Calu3 (cell line): ENCODE results near the gene RCSD1. TPM values are rescaled to one million over a fixed set of nuclear protein-coding genes. Genes with fewer than 3 reads are reported as not detected.

ENCODE experiments used
- BruUV-seq: library from RNA; stranded (reverse); fragments of 400-500 nt; replicated peaks from 2 replicates; lab custom pipeline; 2021; lab: Mats Ljungman, UMichigan
- CTCF ChIA-PET: fragments of 300-600 bp; sonication (Branson Sonifier 250); formaldehyde crosslinking; loops from one replicate; lab custom pipeline; 2022; ENCODE audit warnings: antibody characterized with exemption; lab: Charles Lee
- DNase-seq: peaks from one replicate; pipeline ENCODE4 v3.0.0; 2022
- H3K27ac Mint-ChIP-seq: one replicate; pipeline ENCODE4 v1.8.0; 2022; ENCODE audit warnings: mixed read lengths; ENCODE audit not compliant: unreplicated experiment
- H3K27me3 Mint-ChIP-seq: one replicate; pipeline ENCODE4 v1.8.0; 2022; ENCODE audit warnings: mixed read lengths; ENCODE audit not compliant: unreplicated experiment
- H3K36me3 Mint-ChIP-seq: one replicate; pipeline ENCODE4 v1.8.0; 2022; ENCODE audit warnings: mild to moderate bottlenecking, moderate library complexity, mixed read lengths; ENCODE audit not compliant: insufficient read depth, unreplicated experiment
- H3K4me1 Mint-ChIP-seq: one replicate; pipeline ENCODE4 v1.8.0; 2022; ENCODE audit warnings: mild to moderate bottlenecking, low read depth, mixed read lengths; ENCODE audit not compliant: unreplicated experiment
- H3K4me3 Mint-ChIP-seq: one replicate; pipeline ENCODE4 v1.8.0; 2022; ENCODE audit warnings: mild to moderate bottlenecking, low read depth, moderate library complexity, mixed read lengths; ENCODE audit not compliant: unreplicated experiment
- H3K9me3 Mint-ChIP-seq: one replicate; pipeline ENCODE4 v1.8.0; 2022; ENCODE audit warnings: low read depth, mixed read lengths; ENCODE audit not compliant: unreplicated experiment
- CTCF ChIP-seq: fragments of 200-600 bp; IDR thresholded peaks from one replicate; pipeline ENCODE4 v1.8.0; 2022; ENCODE audit warnings: antibody characterized with exemption; ENCODE audit not compliant: unreplicated experiment
- intact Hi-C: fragments of 100-400 bp; cut with micrococcal nuclease; formaldehyde crosslinking; loops from one replicate; pipeline ENCODE4 v1.10.0; 2022; ENCODE audit not compliant: unreplicated experiment
- total RNA-seq: library from RNA; stranded (reverse); gene quantifications from 2 replicates; pipeline ENCODE4 v1.2.3, GENCODE V29; 2022

Gene RCSD1
- total RNA-seq, 1 experiment from 2014 or later = not detected

DNA sequence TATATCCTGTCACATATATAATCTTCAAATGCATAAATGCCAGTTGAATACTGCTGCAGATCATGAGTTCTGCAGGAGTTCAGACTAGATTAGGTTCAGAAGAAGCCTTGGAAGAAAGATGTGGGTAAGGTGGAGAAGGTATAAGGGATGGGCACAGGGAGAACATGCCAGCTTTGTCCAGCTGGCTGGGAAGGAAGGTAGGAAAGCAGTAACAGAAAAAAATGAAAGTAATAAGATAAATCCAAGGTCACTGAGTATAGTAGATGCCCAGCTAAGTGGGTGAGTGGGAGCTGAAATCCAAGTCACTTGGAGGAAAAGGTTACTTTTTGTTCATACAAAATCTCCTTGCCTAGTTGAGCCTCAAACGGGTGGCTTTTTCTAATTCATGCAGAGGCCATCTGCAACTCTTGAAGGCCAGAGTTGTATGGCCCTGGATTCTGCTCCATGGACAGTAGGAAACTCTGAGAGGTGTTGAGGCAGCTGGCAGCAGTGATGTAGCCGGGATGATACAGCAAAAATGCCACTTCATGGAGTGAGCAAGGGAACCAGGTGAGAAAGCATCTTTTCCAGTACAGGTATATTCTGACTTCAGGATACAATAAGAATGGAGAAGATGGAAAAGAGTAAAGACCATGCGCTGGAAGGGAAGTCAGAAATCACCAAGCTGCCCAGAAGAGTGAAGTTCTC is 3.4 kb downstream of the RCSD1 start:
- Mint-ChIP-seq H3K4me3 (no peak overlapping the region), H3K36me3 (no peaks in the 10 kb centered on the region), H3K4me1 (peaks cover 8% of the 10 kb centered on the region), H3K9me3 (no peaks in the 10 kb centered on the region), H3K27ac (no peak overlapping the region), H3K27me3 (peaks cover 91% of the 10 kb centered on the region)
- no peak for TF ChIP-seq CTCF
- no peak for DNase-seq
- no TSS peak for BruUV-seq
- CTCF ChIA-PET = no interaction called here
- intact Hi-C loops = no loop called here

DNA sequence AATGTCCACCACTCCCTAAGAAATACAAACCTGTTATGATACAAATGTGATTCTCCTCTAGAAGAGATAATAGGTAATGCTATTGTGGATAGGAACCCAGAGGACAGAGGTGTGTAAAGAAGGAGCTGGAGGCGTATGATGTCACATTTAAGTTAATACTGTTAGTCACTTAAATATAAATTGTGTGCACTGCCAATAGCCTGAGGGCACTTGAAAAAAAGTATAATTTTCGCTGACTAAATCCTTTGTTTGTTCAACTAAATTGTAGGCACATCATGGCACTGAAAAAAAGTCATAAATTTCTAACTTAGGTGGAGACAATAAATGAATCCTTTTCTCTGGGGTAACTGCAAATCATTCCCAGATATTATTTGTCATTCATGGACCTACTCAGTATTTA is 4.4 kb downstream of the RCSD1 start:
- peaks cover 93% of the 10 kb centered on the region for H3K27me3 Mint-ChIP-seq
- no TSS peak for BruUV-seq
- H3K4me3 Mint-ChIP-seq = no peak overlapping the region
- H3K36me3 Mint-ChIP-seq = no peaks in the 10 kb centered on the region
- H3K27ac Mint-ChIP-seq = no peak overlapping the region
- TF ChIP-seq CTCF = no peak
- peaks cover 6% of the 10 kb centered on the region for H3K4me1 Mint-ChIP-seq
- CTCF ChIA-PET = no interaction called here
- intact Hi-C loops = no loop called here
- DNase-seq = no peak
- H3K9me3 Mint-ChIP-seq = no peaks in the 10 kb centered on the region

- Mint-ChIP-seq H3K27me3 (peaks cover 93% of the 10 kb centered on the region), H3K27ac (no peak overlapping the region), H3K9me3 (no peaks in the 10 kb centered on the region), H3K4me3 (no peak overlapping the region), H3K4me1 (no peaks in the 10 kb centered on the region), H3K36me3 (no peaks in the 10 kb centered on the region)
- intact Hi-C loops = no loop called here
- no peak for TF ChIP-seq CTCF
- CTCF ChIA-PET = interaction anchor here (0.7 kb wide), 1 partner anchor 1436 kb away, joined by 4 read pairs; no protein-coding TSS in a partner anchor
- no TSS peak for BruUV-seq
- no peak for DNase-seq
These were observed 5.2 kb downstream of the RCSD1 start for GRCh38 chr1:167635156-167635648.

DNA sequence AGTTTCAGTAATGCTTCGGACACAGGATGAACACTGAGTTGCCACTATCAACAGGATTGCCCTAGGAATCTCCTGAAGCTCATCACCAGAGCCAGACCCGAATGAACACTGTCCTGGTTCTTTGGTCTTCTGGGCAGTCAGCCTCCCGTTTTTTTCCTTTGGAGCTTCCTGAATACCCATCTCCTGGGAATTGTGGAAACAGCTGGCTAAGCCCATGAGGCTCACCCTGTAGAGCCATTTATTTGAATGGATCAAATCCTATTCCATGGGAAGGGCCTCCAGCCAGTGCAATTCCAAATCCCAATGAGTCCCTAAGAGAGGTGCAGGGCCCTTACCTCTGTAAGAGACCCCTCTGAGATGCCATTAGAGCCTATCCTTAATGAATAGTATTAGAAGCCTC is 5.9 kb downstream of the RCSD1 start:
- H3K27ac Mint-ChIP-seq = no peak overlapping the region
- H3K4me3 Mint-ChIP-seq = no peak overlapping the region
- no peaks in the 10 kb centered on the region for H3K4me1 Mint-ChIP-seq
- no peaks in the 10 kb centered on the region for H3K9me3 Mint-ChIP-seq
- H3K36me3 Mint-ChIP-seq = no peaks in the 10 kb centered on the region
- H3K27me3 Mint-ChIP-seq = peaks cover 93% of the 10 kb centered on the region
- no peak for TF ChIP-seq CTCF
- BruUV-seq = no TSS peak
- no peak for DNase-seq
- CTCF ChIA-PET = no interaction called here
- intact Hi-C loops = no loop called here
